GM12878 (cell line): Measurements from ENCODE around the gene EYA2. TPM values are rescaled to one million over a fixed set of nuclear protein-coding genes. Genes with fewer than 3 reads are reported as not detected.

Experiments
- ATAC-seq: fragments of 200-7000 bp; cut with Tn5 transposase; 3 replicates; pipeline ENCODE4 v1.9.1; 2020; ENCODE audit warnings: mild to moderate bottlenecking, moderate library complexity
- BruUV-seq: library from RNA; stranded (reverse); fragments of 400-500 nt; replicated peaks from 2 replicates; lab custom pipeline; 2021; lab: Mats Ljungman, UMichigan
- CTCF ChIA-PET: fragments of 300-600 bp; sonication (Branson Sonifier 250); formaldehyde crosslinking; extraction: SDS; loops from one replicate; lab custom pipeline; 2021; ENCODE audit warnings: inconsistent platforms; lab: Yijun Ruan, JAX
- POLR2A ChIA-PET: fragments of 350-600 bp; formaldehyde crosslinking; extraction: SDS; loops from one replicate; lab custom pipeline; 2021; ENCODE audit warnings: inconsistent platforms; lab: Charles Lee
- RAD21 ChIA-PET: fragments of 300-600 bp; sonication (Branson Sonifier 250); formaldehyde crosslinking; loops from one replicate; lab custom pipeline; 2023; ENCODE audit warnings: antibody characterized with exemption; ENCODE audit not compliant: unreplicated experiment; lab: Charles Lee
- SMC1A ChIA-PET: fragments of 300-600 bp; sonication (Branson Sonifier 250); formaldehyde crosslinking; loops from one replicate; lab custom pipeline; 2023; ENCODE audit not compliant: unreplicated experiment, uncharacterized antibody; lab: Charles Lee
- DNase-seq: peaks from one replicate; pipeline ENCODE4 v3.0.0-alpha.2; 2011; ENCODE audit warnings: low read depth, low spot score
- FAIRE-seq: peaks from 3 replicates; lab custom pipeline; 2011; peaks lifted over from hg19 to GRCh38; lab: Jason Lieb, UNC
- H2AFZ ChIP-seq: 2 replicates; pipeline ENCODE4 v1.6.0; 2011; ENCODE audit warnings: low read depth, low read length, control low read depth; ENCODE audit not compliant: control insufficient read depth
- H3K27ac ChIP-seq: 2 replicates; pipeline ENCODE4 v1.5.1; 2011; ENCODE audit warnings: control low read depth; ENCODE audit not compliant: control insufficient read depth, insufficient read depth
- H3K27me3 ChIP-seq, 2 experiments: replicated peaks in 1 of 2; 2 replicates each; pipeline versions ENCODE4 v1.6.0 to v1.6.1; 2011; ENCODE audit warnings: low read length in 1 of 2; ENCODE audit not compliant: control insufficient read depth in 2 of 2, insufficient read depth in 2 of 2
- H3K36me3 ChIP-seq, 2 experiments: 2 replicates each; pipeline ENCODE4 v1.5.1; 2011; ENCODE audit warnings: low read length in 1 of 2; ENCODE audit not compliant: control insufficient read depth in 2 of 2, insufficient read depth in 2 of 2
- H3K4me1 ChIP-seq: 2 replicates; pipeline ENCODE4 v1.6.1; 2011; ENCODE audit warnings: mild to moderate bottlenecking, low read length, moderate library complexity, mixed read lengths; ENCODE audit not compliant: control insufficient read depth, insufficient read depth
- H3K4me2 ChIP-seq: 2 replicates; pipeline ENCODE4 v1.6.0; 2011; ENCODE audit warnings: control low read depth; ENCODE audit not compliant: control insufficient read depth, insufficient read depth
- H3K4me3 ChIP-seq: fragments of 200-600 bp; sonication (generic); 2 replicates; pipeline ENCODE4 v1.5.1; 2016
- H3K79me2 ChIP-seq: 2 replicates; pipeline ENCODE4 v1.6.0; 2011; ENCODE audit warnings: low read length; ENCODE audit not compliant: control insufficient read depth, insufficient read depth
- H3K9ac ChIP-seq: 2 replicates; pipeline ENCODE4 v1.8.0; 2011; ENCODE audit warnings: low read length, control low read depth, mixed read lengths; ENCODE audit not compliant: control insufficient read depth, insufficient read depth
- H3K9me3 ChIP-seq: replicated peaks from 3 replicates; pipeline ENCODE4 v1.5.1; 2011; ENCODE audit warnings: mild to moderate bottlenecking, low read length; ENCODE audit not compliant: control insufficient read depth, insufficient read depth
- H4K20me1 ChIP-seq: 2 replicates; pipeline ENCODE4 v1.6.0; 2011; ENCODE audit not compliant: control insufficient read depth, insufficient read depth
- BACH1 ChIP-seq: fragments of 450-650 bp; IDR thresholded peaks from 2 replicates; pipeline ENCODE4 v1.6.1; 2017; ENCODE audit warnings: mild to moderate bottlenecking, borderline replicate concordance
- BMI1 ChIP-seq: fragments of 450-650 bp; IDR thresholded peaks from 2 replicates; pipeline ENCODE4 v1.6.1; 2016; ENCODE audit warnings: mild to moderate bottlenecking, moderate library complexity, borderline replicate concordance
- CHD4 ChIP-seq: fragments of 200-600 bp; sonication (generic); IDR thresholded peaks from 2 replicates; pipeline ENCODE4 v1.6.1; 2016; ENCODE audit warnings: mild to moderate bottlenecking
- DPF2 ChIP-seq: fragments of 450-650 bp; IDR thresholded peaks from 2 replicates; pipeline ENCODE4 v1.6.1; 2017; ENCODE audit warnings: mild to moderate bottlenecking
- E2F8 ChIP-seq: fragments of 450-650 bp; IDR thresholded peaks from 2 replicates; pipeline ENCODE4 v1.6.1; 2018; ENCODE audit warnings: mild to moderate bottlenecking, low read depth, moderate library complexity; ENCODE audit not compliant: partially characterized antibody
- EP300 ChIP-seq, 2 experiments: fragments of 150-350 bp in 1 of 2; IDR thresholded peaks; 2 replicates each; pipeline ENCODE4 v1.6.1; 2011 to 2012; ENCODE audit warnings: low read depth in 2 of 2, low read length in 2 of 2, borderline replicate concordance in 1 of 2, improper control_type of control experiment in 1 of 2, inconsistent platforms in 1 of 2; ENCODE audit not compliant: control insufficient read depth in 1 of 2
- ESRRA ChIP-seq: IDR thresholded peaks from 2 replicates; pipeline ENCODE4 v1.6.1; 2012; ENCODE audit warnings: mild to moderate bottlenecking, low read length, improper control_type of control experiment
- GATAD2B ChIP-seq: fragments of 450-650 bp; conservative IDR thresholded peaks from 2 replicates; pipeline ENCODE4 v1.6.1; 2017; ENCODE audit warnings: low read depth, mild to moderate bottlenecking, moderate library complexity
- HDAC6 ChIP-seq: fragments of 200-600 bp; sonication (generic); IDR thresholded peaks from one replicate; pipeline ENCODE4 v1.8.0; 2017; ENCODE audit warnings: antibody characterized with exemption; ENCODE audit not compliant: unreplicated experiment
- IKZF1 ChIP-seq: fragments of 450-650 bp; conservative IDR thresholded peaks from 2 replicates; pipeline ENCODE4 v1.6.1; 2017; ENCODE audit warnings: antibody characterized with exemption, mild to moderate bottlenecking
- LARP7 ChIP-seq: fragments of 450-650 bp; IDR thresholded peaks from 2 replicates; pipeline ENCODE4 v1.6.1; 2017; ENCODE audit warnings: mild to moderate bottlenecking
- MEF2B ChIP-seq: fragments of 450-650 bp; IDR thresholded peaks from 2 replicates; pipeline ENCODE4 v1.6.1; 2018; ENCODE audit warnings: mild to moderate bottlenecking, moderate library complexity; ENCODE audit not compliant: partially characterized antibody, poor library complexity, severe bottlenecking
- MTA3 ChIP-seq: IDR thresholded peaks from 2 replicates; pipeline ENCODE4 v1.6.1; 2012; ENCODE audit warnings: low read length, inconsistent platforms, borderline replicate concordance
- NRF1 ChIP-seq: conservative IDR thresholded peaks from 2 replicates; pipeline ENCODE4 v1.6.1; 2011; ENCODE audit warnings: mild to moderate bottlenecking, low read depth, low read length, improper control_type of control experiment
- POLR2A ChIP-seq: IDR thresholded peaks from 2 replicates; pipeline ENCODE4 v1.6.1; 2011; ENCODE audit warnings: low read depth, mild to moderate bottlenecking, low read length
- POLR2AphosphoS2 ChIP-seq: IDR thresholded peaks from 2 replicates; pipeline ENCODE4 v1.6.1; 2011; ENCODE audit warnings: low read depth, mild to moderate bottlenecking, low read length, improper control_type of control experiment, moderate library complexity
- RUNX3 ChIP-seq: IDR thresholded peaks from 2 replicates; pipeline ENCODE4 v1.6.1; 2012; ENCODE audit warnings: low read length, inconsistent platforms
- SIN3A ChIP-seq: IDR thresholded peaks from 2 replicates; pipeline ENCODE4 v1.6.1; 2012; ENCODE audit warnings: low read depth, low read length, improper control_type of control experiment
- SMC3 ChIP-seq: IDR thresholded peaks from 2 replicates; pipeline ENCODE4 v1.6.1; 2011; ENCODE audit warnings: low read length, improper control_type of control experiment, borderline replicate concordance
- ZBED1 ChIP-seq: IDR thresholded peaks from 2 replicates; pipeline ENCODE4 v1.6.1; 2016; ENCODE audit warnings: borderline replicate concordance
- WGBS: methylation state at CpG from one replicate; pipeline ENCODE4 v1.1.6; 2016; ENCODE audit warnings: low lambda C conversion rate; ENCODE audit not compliant: insufficient replicate concordance, insufficient coverage; ENCODE audit errors: missing lambda C conversion rate; 5-methylcytosine and 5-hydroxymethylcytosine counted together
- in situ Hi-C: fragments of 300-500 bp; cut with MboI; formaldehyde crosslinking; loops from 9 replicates; pipeline ENCODE4 v1.14.3; 2018; ENCODE audit warnings: mixed read lengths
- intact Hi-C: fragments of 100-400 bp; cut with micrococcal nuclease; formaldehyde crosslinking; loops from one replicate; pipeline ENCODE4 v1.14.2; 2022; ENCODE audit not compliant: unreplicated experiment
- polyA plus RNA-seq, 11 experiments: library from polyadenylated mRNA; depleted of rRNA in 4 of 11; unstranded in 6 of 11; stranded (reverse) in 5 of 11; fragments of >200 nt; fragmentation: Nextera tagmentation in 4 of 11; fragmentation: Illumina TruSeq in 1 of 11; extraction: Ambion mirVana in 4 of 11; extraction: Trizol in 1 of 11; gene quantifications; 1 replicate in 1 of 11; 2 replicates in 10 of 11; pipeline versions ENCODE4 v1.2.1 to v1.2.3, GENCODE V29; 2011 to 2016; ENCODE audit warnings: inconsistent platforms in 2 of 11, missing spikeins in 2 of 11, low read depth in 1 of 11
- total RNA-seq, 4 experiments: library from RNA; depleted of rRNA in 3 of 4; stranded (reverse); fragments of >200 nt in 3 of 4; fragmentation: Illumina TruSeq in 1 of 4; extraction: Trizol in 1 of 4; gene quantifications; 2 replicates each; pipeline versions ENCODE4 v1.2.1 to v1.2.3, GENCODE V29; 2013 to 2021
- TF ChIP-seq, protein P1 (sequence below): IDR thresholded peaks from 2 replicates; pipeline ENCODE4 v1.6.1; 2011; ENCODE audit warnings: mild to moderate bottlenecking, low read depth, low read length, moderate library complexity; ENCODE audit not compliant: insufficient replicate concordance
- TF ChIP-seq, protein P2 (sequence below): IDR thresholded peaks from 2 replicates; pipeline ENCODE4 v1.6.1; 2012; ENCODE audit warnings: low read depth, low read length, improper control_type of control experiment

Gene EYA2
- total and polyA plus RNA-seq, 10 of the 15 experiments (the other 5 are each of a cell fraction or from before 2014, with no cell fraction given): 0.20 TPM; not detected in 9

GRCh38 chr20:46985250-46985649 lies 90.6 kb downstream of the EYA2 start (continued):
- TF ChIP-seq E2F8 (no peak), IKZF1 (no peak), ZBED1 (no peak), POLR2A (no peak), CHD4 (no peak), BMI1 (no peak), DPF2 (no peak), MEF2B (no peak), BACH1 (no peak)
- TF ChIP-seq, protein P1, sequence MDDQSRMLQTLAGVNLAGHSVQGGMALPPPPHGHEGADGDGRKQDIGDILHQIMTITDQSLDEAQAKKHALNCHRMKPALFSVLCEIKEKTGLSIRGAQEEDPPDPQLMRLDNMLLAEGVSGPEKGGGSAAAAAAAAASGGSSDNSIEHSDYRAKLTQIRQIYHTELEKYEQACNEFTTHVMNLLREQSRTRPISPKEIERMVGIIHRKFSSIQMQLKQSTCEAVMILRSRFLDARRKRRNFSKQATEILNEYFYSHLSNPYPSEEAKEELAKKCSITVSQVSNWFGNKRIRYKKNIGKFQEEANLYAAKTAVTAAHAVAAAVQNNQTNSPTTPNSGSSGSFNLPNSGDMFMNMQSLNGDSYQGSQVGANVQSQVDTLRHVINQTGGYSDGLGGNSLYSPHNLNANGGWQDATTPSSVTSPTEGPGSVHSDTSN: no peak

DNA sequence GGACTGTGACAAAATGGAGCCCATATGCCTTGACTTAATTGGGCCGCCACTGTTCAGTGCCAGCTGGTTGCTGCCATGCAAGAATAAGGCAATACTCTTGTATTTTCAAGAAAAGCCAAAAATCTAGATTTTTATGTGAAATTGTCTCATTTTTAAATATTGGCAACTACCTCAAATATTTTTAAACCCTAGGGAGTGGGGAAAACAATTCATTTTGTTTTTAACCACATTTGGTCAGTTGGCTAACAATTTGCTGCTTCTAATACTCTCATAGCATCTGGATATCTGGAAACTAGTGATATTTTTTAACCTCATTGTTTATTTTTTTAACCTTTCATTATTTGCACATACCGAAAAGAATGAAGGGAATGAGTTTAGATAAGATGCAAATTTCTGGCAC lies 91.0 kb downstream of the EYA2 start:
- Histone ChIP-seq H2AFZ (no peak overlapping the region), H3K9ac (no peak overlapping the region), H3K27ac (no peak overlapping the region), H3K4me2 (no peak overlapping the region), H3K9me3 (no peaks in the 10 kb centered on the region; the same call in 2 of the 3 replicates), H3K4me1 (no peaks in the 10 kb centered on the region), H3K36me3 (no peaks in the 10 kb centered on the region), H4K20me1 (no peaks in the 10 kb centered on the region), H3K27me3 (no peaks in the 10 kb centered on the region), H3K4me3 (no peak overlapping the region), H3K79me2 (no peaks in the 10 kb centered on the region)
- ChIA-PET SMC1A (interaction anchor here (0.6 to 1.0 kb wide), 2 partner anchors 10 to 12 kb away, joined by 3 read pairs; no protein-coding TSS in a partner anchor), RAD21 (no interaction called here), CTCF (no interaction called here), POLR2A (no interaction called here)
- in situ Hi-C loops (no loop called here), intact Hi-C loops (no loop called here)
- no peak for ATAC-seq
- no TSS peak for BruUV-seq
- no peak for DNase-seq
- 59% methylated on average over 2 of the region's 2 CpGs for WGBS
- no peak for FAIRE-seq
- TF ChIP-seq, protein P2, sequence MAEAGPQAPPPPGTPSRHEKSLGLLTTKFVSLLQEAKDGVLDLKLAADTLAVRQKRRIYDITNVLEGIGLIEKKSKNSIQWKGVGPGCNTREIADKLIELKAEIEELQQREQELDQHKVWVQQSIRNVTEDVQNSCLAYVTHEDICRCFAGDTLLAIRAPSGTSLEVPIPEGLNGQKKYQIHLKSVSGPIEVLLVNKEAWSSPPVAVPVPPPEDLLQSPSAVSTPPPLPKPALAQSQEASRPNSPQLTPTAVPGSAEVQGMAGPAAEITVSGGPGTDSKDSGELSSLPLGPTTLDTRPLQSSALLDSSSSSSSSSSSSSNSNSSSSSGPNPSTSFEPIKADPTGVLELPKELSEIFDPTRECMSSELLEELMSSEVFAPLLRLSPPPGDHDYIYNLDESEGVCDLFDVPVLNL: no peak
- TF ChIP-seq BACH1 (no peak), NRF1 (no peak), ESRRA (no peak), LARP7 (no peak), RUNX3 (no peak), MTA3 (no peak), GATAD2B (no peak), HDAC6 (no peak), EP300 (IDR thresholded peaks at IDR 0.05; ENCODE audit: borderline replicate concordance in 1 of 2, control insufficient read depth in 1 of 2, low read depth in 2 of 2, low read length in 2 of 2) (no peak), SMC3 (no peak), POLR2AphosphoS2 (no peak), SIN3A (no peak)
